MM.1S (cell line): ENCODE data around the gene KIAA0319L.

ENCODE experiments used
- EZH2 ChIP-seq: fragments of 300-600 bp; sonication (generic); optimal IDR thresholded peaks from 2 replicates; pipeline ENCODE3; 2017; ENCODE audit warnings: low read depth, mild to moderate bottlenecking, antibody characterized with exemption, low read length, mixed read lengths
- EZH2phosphoT487 ChIP-seq: fragments of 300-600 bp; sonication (generic); IDR thresholded peaks from 2 replicates; pipeline ENCODE4 v1.6.1; 2018; ENCODE audit warnings: antibody characterized with exemption, low read length
- TF ChIP-seq, protein P1 (sequence below): fragments of 300-600 bp; sonication (generic); IDR thresholded peaks from 2 replicates; pipeline ENCODE4 v1.5.1; 2016; ENCODE audit warnings: antibody characterized with exemption, low read length, mixed read lengths

DNA sequence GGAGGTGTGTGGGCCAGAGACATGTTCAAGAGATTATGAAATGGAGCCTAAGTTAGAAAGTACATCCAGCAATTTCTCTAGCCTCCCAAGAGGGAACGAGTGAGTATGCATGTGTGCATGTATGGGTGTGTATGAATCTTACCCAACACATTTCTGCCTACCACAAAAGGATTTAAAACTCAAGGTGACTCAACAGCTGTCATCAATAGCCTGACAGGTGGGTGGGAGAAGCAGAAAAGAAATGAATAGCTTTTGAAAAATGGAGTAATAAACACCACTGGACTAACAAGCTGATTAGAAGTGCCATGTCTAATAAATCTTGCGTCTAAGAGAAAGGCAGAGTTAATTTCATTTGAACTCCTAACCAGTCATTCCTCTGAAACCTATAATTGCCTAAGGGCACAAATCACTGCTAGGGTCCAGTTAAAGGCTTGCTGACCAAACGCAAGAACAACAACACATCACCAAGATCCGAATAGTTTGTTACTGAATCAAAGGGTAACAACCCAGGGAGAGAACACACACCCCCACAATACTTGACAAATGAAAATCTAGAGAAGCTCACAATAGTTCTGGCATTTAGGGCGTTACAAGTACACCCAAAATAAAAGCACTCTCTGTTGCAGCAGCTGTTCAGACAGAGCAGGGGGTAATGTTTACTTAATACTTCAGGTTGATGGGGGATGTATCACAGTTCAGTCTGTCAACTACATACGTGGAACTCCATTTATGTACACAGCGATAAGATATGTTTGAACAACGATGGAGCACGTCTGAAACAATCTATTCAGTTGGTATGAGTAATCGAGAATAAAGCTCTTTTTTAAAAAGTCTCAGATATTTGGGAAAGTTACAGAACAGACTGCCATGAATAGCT lies 1.4 kb downstream of the KIAA0319L start:
- TF ChIP-seq, protein P1, sequence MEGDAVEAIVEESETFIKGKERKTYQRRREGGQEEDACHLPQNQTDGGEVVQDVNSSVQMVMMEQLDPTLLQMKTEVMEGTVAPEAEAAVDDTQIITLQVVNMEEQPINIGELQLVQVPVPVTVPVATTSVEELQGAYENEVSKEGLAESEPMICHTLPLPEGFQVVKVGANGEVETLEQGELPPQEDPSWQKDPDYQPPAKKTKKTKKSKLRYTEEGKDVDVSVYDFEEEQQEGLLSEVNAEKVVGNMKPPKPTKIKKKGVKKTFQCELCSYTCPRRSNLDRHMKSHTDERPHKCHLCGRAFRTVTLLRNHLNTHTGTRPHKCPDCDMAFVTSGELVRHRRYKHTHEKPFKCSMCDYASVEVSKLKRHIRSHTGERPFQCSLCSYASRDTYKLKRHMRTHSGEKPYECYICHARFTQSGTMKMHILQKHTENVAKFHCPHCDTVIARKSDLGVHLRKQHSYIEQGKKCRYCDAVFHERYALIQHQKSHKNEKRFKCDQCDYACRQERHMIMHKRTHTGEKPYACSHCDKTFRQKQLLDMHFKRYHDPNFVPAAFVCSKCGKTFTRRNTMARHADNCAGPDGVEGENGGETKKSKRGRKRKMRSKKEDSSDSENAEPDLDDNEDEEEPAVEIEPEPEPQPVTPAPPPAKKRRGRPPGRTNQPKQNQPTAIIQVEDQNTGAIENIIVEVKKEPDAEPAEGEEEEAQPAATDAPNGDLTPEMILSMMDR, result no peak
- TF ChIP-seq EZH2 (no peak), EZH2phosphoT487 (no peak)
